ENCODE data around the gene PDZRN3.

Gene PDZRN3

GRCh38 chr3:73451301-73451944 lies 173.3 kb downstream of the PDZRN3 start:
- H3K4me3 ChIP-seq (ENCODE audit: low read length): no peak overlapping the region
- no peak for TF ChIP-seq CTCF (conservative IDR thresholded peaks at IDR 0.05; ENCODE audit: low read length)
- DNase-seq (ENCODE audit: low read depth): no peak

GRCh38 chr3:73449774-73450173 lies 175.0 kb downstream of the PDZRN3 start:
- no peak for TF ChIP-seq CTCF (conservative IDR thresholded peaks at IDR 0.05; ENCODE audit: low read length)
- no peak for DNase-seq (ENCODE audit: low read depth)
- no peak overlapping the region for H3K4me3 ChIP-seq (ENCODE audit: low read length)

GRCh38 chr3:73448761-73449301 lies 175.9 kb downstream of the PDZRN3 start:
- no peak for TF ChIP-seq CTCF (conservative IDR thresholded peaks at IDR 0.05; ENCODE audit: low read length)
- no peak overlapping the region for H3K4me3 ChIP-seq (ENCODE audit: low read length)
- DNase-seq (ENCODE audit: low read depth): no peak

GRCh38 chr3:73448041-73448440 lies 176.7 kb downstream of the PDZRN3 start:
- no peak for TF ChIP-seq CTCF (conservative IDR thresholded peaks at IDR 0.05; ENCODE audit: low read length)
- H3K4me3 ChIP-seq (ENCODE audit: low read length): no peak overlapping the region
- peak; percentile 55 for DNase-seq (ENCODE audit: low read depth)

- H3K4me3 ChIP-seq (ENCODE audit: low read length): no peak overlapping the region
- no peak for TF ChIP-seq CTCF (conservative IDR thresholded peaks at IDR 0.05; ENCODE audit: low read length)
- DNase-seq (ENCODE audit: low read depth): no peak
These were observed 177.6 kb downstream of the PDZRN3 start for GRCh38 chr3:73447111-73447510.

- H3K4me3 ChIP-seq (ENCODE audit: low read length): no peak overlapping the region
- no peak for DNase-seq (ENCODE audit: low read depth)
These were observed 178.2 kb downstream of the PDZRN3 start for GRCh38 chr3:73446467-73447110.

More at GRCh38 chr3:73446467-73447110, 178.2 kb downstream of the PDZRN3 start:
- no peak for TF ChIP-seq CTCF (conservative IDR thresholded peaks at IDR 0.05; ENCODE audit: low read length)

Measured in AG10803 (cell line).